NCI-H1092 (cell line): ENCODE results near the gene MYO18B.

Experiments used
- DNase-seq: peaks from one replicate; lab custom pipeline; 2025; lab: John Stamatoyannopoulos, UW

Gene MYO18B

GRCh38 chr22:25749420-25750169 lies 7.6 kb downstream of the MYO18B start:
- no peak for DNase-seq

DNA sequence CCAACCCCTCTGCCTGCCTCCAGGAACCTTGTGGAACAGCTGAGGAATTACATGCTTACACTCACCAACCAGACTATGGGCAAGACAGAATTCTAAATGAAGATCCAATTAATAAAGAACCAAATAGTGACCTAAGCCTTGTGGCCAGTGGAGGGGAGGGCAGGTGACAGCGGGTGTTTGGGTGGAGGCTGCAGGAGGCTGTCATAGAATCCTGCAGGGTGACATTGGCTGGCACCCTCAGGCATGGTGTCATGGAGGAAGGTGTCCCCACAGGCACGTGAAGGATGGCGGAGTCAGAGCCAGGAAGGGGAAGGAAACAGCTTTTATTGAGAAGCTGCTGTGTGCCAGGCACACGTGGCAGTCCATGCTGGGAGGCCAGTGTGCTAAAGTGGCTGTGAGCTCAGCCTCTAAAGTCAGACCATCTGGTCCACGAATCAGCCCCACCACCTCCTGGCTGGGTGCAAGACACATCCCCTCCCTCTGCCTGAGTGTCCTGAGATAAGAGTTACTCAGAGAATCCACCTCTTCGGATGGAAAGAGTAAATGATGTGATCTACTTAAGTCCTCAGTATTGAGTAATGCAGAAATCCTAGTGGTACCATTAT lies 8.7 kb downstream of the MYO18B start:
- no peak for DNase-seq

DNA sequence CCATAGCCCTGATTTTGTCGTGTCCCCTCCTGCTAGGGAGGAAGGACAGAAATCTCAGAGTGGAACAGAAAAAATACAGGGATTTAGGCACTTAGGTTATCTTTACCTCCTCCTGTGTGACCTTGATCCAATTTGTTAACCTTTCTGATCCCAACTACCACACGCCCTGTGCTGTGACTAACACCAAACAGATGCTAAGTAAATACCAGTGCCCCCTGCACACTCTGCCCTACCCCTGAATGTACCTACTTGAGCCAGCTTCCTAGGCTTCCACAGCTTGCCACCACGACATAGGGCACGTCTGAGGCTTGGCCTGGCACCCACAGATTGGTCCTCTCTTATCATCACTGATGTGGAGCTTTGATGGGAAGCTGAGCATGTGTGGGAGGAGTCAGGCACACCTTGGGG lies 9.2 kb downstream of the MYO18B start:
- no peak for DNase-seq

- DNase-seq = no peak
These were observed 10.7 kb downstream of the MYO18B start for GRCh38 chr22:25752615-25753214.

DNA sequence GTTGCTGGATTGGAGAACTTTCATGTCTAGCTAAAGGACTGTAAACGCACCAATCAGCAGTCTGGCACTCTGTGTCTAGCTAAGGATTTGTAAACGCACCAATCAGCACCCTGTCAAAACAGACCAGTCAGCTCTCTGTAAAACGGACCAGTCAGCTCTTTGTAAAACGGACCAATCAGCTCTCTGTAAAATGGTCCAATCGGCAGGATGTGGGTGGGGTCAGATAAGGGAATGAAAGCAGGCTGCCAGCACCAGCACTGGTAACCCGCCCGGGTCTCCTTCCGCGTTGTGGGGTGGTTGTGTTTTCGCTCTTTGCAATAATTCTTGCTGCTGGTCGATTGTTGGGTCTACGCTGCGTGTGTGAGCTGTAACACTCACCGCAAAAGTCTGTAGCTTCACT lies 11.3 kb downstream of the MYO18B start:
- no peak for DNase-seq

- no peak for DNase-seq
These were observed 12.7 kb downstream of the MYO18B start for GRCh38 chr22:25754527-25755202.

- DNase-seq = no peak
These were observed 15.7 kb downstream of the MYO18B start for GRCh38 chr22:25757686-25758085.

- DNase-seq = no peak
These were observed 16.3 kb downstream of the MYO18B start for GRCh38 chr22:25758316-25758715.

GRCh38 chr22:25759825-25760231 lies 17.8 kb downstream of the MYO18B start:
- no peak for DNase-seq

DNA sequence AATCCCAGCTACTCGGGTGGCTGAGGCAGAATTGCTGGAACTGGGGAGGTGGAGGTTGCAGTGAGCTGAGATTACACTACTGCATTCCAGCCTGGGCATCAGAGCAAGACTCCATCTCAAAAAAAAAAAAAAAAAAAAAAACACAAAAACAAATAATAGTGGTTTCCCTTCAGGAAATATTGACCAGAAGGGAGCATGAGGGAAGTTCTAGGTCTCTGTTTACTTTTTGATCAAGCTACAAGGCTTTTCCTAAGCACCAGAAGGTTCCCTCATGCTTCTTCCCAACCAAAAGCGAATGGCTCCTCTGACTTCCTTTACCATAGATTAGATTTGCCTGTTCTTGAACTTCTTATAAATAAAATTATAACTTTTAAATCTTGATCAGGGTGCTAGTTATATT lies 18.3 kb downstream of the MYO18B start:
- no peak for DNase-seq

GRCh38 chr22:25760848-25761595 lies 19.0 kb downstream of the MYO18B start:
- no peak for DNase-seq

DNA sequence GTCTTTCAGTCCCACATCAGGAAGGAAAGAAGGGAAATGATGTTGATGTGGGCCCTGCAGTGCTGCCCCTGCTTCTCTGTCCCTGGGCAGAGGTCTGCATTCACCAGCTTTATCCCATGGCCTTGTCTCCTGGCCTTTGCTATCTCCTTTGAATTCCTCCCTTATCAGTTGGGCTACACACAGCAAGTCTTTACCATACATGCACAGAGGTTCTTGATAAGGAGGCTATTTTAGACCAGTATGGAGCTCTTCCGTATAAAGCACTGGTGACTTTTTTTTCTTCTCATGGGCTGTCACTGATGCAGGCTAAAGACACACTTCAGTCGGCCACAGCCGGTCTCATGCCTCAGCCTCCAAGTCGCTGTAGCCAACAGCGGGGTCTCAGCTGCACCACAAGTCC lies 20.2 kb downstream of the MYO18B start:
- no peak for DNase-seq

DNA sequence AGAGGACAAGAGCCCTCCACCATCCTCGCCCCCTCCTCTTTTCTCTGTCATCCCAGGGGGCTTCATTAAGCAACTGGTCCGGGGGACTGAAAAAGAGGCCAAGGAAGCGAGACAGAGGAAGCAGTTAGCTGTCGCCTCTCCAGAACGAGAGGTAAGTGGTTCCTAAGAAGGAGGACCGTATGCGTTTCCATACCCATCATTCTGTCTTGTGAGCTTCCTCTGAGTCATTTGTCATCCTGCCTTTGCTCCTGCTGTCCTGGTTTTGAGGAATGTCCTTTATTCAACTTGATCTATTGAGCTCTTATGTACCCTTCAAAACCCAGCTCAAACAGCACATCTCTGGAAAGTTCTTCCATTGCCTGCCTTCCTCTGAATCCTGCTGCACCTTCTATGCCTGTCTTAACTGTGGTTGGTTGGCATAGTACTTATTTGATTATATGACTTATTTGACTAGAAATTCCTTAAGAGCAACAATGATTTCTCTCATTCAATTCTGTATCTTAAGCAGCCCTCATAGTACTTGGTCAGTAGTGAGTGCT lies 21.3 kb downstream of the MYO18B start:
- DNase-seq = no peak

DNA sequence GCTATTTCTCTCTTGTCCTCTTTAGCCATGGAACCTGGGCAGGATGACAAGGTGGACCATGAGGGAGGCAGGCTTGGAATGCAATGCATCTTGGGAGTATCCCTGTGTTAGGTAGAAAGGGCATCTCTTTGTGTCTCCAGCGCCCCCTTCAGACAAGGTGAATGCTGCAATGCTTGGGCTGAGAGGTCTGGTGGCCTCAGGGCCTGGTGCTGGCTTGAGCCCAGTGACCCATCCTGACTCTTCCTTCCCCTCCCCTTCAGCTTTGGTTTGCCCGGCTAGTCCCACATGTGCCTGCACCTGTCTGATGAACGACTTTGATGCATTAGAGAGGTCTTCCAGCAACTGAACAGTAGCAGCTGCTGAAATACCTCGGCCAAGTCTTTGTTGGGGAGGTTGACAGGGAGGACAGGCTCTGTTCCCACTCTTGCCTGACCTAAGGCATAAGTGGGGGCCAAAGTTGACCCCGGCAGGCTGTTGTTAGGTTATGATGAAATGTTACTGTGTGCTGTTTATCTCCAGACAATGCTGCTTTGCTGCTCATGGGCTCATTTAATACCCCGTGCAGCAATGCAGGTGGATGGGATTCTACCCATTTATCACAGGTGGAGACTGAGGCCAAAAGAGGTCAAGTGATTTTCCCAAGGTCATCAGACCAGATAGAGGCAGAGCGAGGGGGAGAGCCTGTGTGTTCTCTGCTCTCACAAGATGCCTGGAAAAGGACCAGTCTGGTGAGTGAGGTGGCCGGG lies 22.5 kb downstream of the MYO18B start:
- DNase-seq = no peak

GRCh38 chr22:25765016-25765367 lies 23.0 kb downstream of the MYO18B start:
- DNase-seq = no peak

- no peak for DNase-seq
These were observed 23.8 kb downstream of the MYO18B start for GRCh38 chr22:25765801-25766200.

- no peak for DNase-seq
These were observed 24.4 kb downstream of the MYO18B start for GRCh38 chr22:25766418-25766817.

- no peak for DNase-seq
These were observed 28.3 kb downstream of the MYO18B start for GRCh38 chr22:25770333-25770732.

GRCh38 chr22:25772288-25772687 lies 30.3 kb downstream of the MYO18B start:
- DNase-seq = no peak

DNA sequence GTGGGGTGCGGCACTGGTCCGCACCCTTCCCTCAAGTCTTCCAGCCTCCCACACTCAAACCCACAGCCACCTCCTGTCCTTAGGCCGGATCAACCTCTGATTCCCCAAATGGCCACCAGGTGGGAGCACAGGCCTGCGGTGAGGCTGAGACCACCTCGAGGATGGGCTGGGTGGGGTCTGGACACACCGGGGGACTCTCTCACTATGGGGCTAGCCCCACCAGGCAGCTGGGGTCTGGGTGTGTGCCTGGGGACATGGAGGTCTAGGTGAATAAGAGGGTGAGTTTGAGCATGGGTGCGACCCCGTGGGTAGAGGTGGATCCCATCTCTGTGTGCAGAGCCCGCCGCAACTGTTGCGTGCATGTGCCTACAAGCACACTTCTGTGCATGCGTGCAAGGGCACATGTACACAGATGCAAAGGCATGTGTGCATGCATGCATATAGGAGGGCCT lies 32.6 kb downstream of the MYO18B start:
- no peak for DNase-seq

DNA sequence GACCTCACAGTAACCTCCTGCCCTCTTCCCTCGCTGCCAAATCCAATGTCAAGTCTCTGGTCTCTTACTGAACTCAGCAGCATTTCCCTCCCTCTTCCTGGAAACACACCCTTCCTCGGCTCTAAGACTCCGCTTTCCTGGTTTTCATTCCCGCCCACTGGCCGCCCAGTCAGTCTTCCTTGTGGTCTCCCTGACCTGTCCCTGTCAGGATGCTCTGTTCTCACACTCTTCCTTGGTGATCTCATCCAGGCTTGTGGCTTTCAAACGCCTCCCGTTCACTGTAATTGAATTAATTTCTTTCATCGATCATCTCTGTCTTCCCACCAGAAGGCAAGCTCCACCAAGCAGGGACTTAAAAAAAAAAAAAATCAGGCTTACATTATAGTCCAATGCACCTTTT lies 33.5 kb downstream of the MYO18B start:
- no peak for DNase-seq
